ENCODE measurements around the gene ACADL. TPM values are rescaled to one million over a fixed set of nuclear protein-coding genes. Genes with fewer than 3 reads are reported as not detected.

The ACADL gene
- total and polyA plus RNA-seq, 2 of the 13 experiments (the other 11 are each of a cell fraction or from before 2014, with no cell fraction given): not detected

- 0 out of 2 replicates have a peak, but pooled peaks have one; percentile 64 for TF ChIP-seq HES4 (CRISPR knock-in tag; IDR thresholded peaks at IDR 0.05; ENCODE audit: borderline replicate concordance)
- peak; percentile 97 for TF ChIP-seq ZNF563 (CRISPR knock-in tag; IDR thresholded peaks at IDR 0.05)
- TF ChIP-seq TCF7L2 (IDR thresholded peaks at IDR 0.05; ENCODE audit: low read depth, low read length): no peak
- TF ChIP-seq MTERF4 (CRISPR knock-in tag; IDR thresholded peaks at IDR 0.05): peak; percentile 77; the same call in 1 of the 2 replicates
- no peak for TF ChIP-seq IKZF1 (IDR thresholded peaks at IDR 0.05)
- peak; percentile 29; the same call in 1 of the 2 replicates for TF ChIP-seq ZNF430 (CRISPR knock-in tag; IDR thresholded peaks at IDR 0.05)
- TF ChIP-seq ZNF607 (CRISPR knock-in tag; IDR thresholded peaks at IDR 0.05; ENCODE audit: borderline replicate concordance): peak; percentile 50; the same call in 1 of the 2 replicates
- TF ChIP-seq ZFX (CRISPR knock-in tag; IDR thresholded peaks at IDR 0.05; ENCODE audit: low read depth): peak; percentile 44; the same call in 1 of the 2 replicates
- TF ChIP-seq TFAP4 (IDR thresholded peaks at IDR 0.05; ENCODE audit: borderline replicate concordance, low read depth): peak; percentile 9; the same call in 1 of the 2 replicates
- no peak for TF ChIP-seq ZNF780A (CRISPR knock-in tag; IDR thresholded peaks at IDR 0.05)
- TF ChIP-seq RBM39 (IDR thresholded peaks at IDR 0.05; ENCODE audit: low read depth, low read length, poor library complexity, severe bottlenecking): peak; percentile 55
- TF ChIP-seq ZNF407 (CRISPR knock-in tag; IDR thresholded peaks at IDR 0.05; ENCODE audit: not compliant biosample characterization): peak; percentile 46
- TF ChIP-seq ARNT2 (CRISPR knock-in tag; IDR thresholded peaks at IDR 0.05; ENCODE audit: low read depth): peak; percentile 66; the same call in 1 of the 2 replicates
- TF ChIP-seq HNRNPLL (IDR thresholded peaks at IDR 0.05; ENCODE audit: low read depth, low read length, poor library complexity, severe bottlenecking): peak; percentile 44
- TF ChIP-seq MXD1 (CRISPR knock-in tag; IDR thresholded peaks at IDR 0.05): peak; percentile 52; the same call in 1 of the 2 replicates
- no peak for TF ChIP-seq RFXANK (CRISPR knock-in tag; IDR thresholded peaks at IDR 0.05)
- 0 out of 2 replicates have a peak, but pooled peaks have one; percentile 23 for TF ChIP-seq NR0B2 (CRISPR knock-in tag; IDR thresholded peaks at IDR 0.05)
- peak; percentile 93 for TF ChIP-seq ZNF777 (CRISPR knock-in tag; IDR thresholded peaks at IDR 0.05)
These were observed at the start of gene ACADL (continued) for GRCh38 chr2:210224941-210225672.

All from HepG2 (cell line).